HT-29 (cell line): ENCODE measurements around the gene SIAH3. TPM values are rescaled to one million over a fixed set of nuclear protein-coding genes. Genes with fewer than 3 reads are reported as not detected.

Experiments used
- DNase-seq: peaks from one replicate; pipeline ENCODE4 v3.0.0-alpha.2; 2015; ENCODE audit warnings: low spot score
- small RNA-seq: library from RNA; depleted of rRNA; stranded (forward); fragments of <200 nt; gene quantifications from one replicate; pipeline ENCODE3, GENCODE V24; 2014
- total RNA-seq: library from RNA; depleted of rRNA; stranded (reverse); fragments of >200 nt; shearing (Covaris generic); gene quantifications from 2 replicates; pipeline ENCODE4 v1.2.3, GENCODE V29; 2014; rRNA removed

Gene SIAH3
- total RNA-seq, 1 experiment from 2014 or later = 0.10 TPM

DNA sequence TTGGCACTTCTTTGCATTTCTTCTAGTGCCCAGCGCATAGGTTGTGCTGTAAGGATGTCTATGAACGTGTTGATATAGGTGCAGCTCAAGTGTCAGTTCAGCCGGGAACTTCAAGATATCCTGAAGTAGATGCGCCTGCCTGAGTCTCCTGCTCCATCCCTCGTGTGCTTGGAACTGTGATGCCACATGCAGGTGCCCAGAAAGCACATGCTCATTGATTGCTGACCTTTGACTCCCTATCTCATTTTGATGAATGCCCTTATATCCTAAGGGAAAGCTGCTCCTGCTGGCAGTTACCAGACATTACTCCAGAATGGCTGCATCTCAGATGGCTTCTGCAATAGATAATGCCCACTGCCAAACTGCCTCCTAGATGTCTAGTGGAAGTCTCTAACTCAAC is 108.6 kb downstream of the SIAH3 start:
- no peak for DNase-seq

DNA sequence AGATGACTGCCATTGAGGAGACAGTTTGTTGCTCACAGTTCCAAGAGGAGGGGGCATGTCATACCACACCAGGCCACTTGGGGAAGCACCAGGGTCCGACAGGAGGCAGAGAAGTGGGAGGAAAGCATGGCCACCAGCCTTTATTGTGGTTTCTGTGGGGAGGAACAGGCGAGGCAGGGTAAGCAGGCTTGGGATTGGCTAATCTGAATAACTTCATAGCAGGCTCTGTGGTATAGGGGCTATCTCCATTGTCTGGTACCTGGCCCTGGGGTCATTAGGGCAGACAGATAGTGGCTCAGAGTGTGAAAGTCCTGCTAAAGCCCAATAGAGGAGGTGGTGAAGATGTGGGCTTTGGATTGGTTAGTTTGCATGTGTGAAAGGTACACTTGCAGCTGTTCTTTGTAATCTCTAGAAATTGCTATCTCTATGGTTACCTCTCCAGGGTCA is 114.0 kb downstream of the SIAH3 start:
- no peak for DNase-seq

DNA sequence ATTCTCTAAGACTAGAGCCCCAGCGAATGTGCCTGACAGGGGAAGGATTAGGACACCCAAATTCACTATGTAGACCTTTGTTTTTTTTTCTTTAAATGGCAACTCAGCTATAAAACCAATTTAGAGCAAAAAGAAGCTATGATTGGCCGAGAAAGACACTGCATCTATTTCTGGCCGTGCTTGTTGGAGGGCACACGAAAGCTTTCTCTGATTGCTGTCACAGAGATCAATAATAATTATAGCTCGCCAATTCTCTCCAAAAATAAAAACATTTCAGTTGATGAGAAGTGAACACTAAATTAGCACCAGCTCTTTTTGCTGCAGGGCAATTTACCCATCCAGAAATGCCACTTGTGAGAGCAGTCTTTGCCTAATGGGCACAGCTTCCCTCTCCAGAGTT is 118.2 kb downstream of the SIAH3 start:
- DNase-seq = no peak

DNA sequence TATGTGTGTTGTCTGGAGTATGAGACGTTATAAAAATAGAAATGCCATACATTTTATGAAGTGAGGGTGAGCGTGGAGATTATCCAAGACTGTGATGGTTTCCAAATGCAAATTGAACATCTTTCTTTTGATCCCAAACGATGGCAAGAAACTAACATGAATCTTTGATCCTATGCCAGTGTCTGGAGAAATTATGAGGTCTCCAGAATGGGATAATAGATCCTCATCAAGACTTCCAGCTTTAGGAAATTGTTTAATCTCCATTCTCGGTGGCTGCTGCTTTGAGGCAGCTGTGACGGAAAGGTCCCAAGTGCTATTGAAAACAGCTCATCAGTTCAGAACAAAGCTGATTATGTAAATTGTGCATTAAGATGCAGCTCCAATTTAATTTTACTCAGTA is 118.6 kb downstream of the SIAH3 start:
- DNase-seq = no peak

DNA sequence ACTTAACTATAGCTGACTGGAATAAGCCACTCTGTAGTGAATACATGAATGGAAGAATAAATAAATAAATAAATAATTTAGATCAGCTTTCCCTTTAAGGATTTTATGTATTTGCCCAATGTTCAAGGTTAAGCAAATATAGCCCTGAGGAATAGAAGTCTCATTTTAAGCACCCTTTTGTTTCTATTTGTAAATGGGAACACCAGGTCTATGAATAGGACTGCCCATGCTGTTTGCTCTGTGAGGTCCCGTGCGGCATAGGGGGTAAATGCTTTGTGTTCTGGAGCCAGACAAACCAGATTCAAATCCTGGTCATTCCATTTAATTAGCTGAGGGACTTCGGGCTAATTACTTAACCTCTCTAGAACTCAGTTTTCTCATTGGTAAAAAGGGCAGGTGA is 120.1 kb downstream of the SIAH3 start:
- DNase-seq = no peak

DNA sequence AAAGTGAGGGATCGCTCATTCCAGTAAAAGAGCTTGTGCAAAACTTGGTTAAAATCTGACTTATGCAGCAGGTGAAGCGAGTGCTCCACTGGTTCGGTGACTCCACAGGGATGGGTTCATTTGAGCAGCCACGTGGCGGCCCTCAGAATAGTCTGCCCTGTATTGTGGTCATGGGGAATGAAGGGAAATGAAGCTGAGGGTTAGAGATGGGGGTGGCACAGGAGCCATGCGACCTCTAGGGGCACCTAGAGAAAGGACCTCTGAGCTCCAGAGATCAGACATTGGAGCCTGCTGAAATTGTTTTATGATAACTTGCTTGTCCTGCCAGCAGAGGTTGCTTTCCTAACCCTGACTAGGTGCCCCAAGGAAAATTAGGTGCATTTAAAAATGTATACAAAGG is 122.8 kb downstream of the SIAH3 start:
- peak; percentile 74 for DNase-seq

Small RNA genes lying within 50 kb of the gene (small RNA-seq; reads per million reads assigned to genes)
- gene RF00017 = not detected

Other genes starting within 250 kb of the SIAH3 start
- gene ERICH6B, start 236.0 kb downstream of the SIAH3 start, total RNA-seq = not detected in 2 replicates
- gene CBY2, start 149.4 kb downstream of the SIAH3 start, total RNA-seq = not detected in 2 replicates
- gene ZC3H13, start 201.0 kb upstream of the SIAH3 start, total RNA-seq = 14.3 and 14.8 TPM in 2 replicates